Activated naive CD4-positive, alpha-beta T cell treated with anti-CD3 and anti-CD28 coated beads, Interleukin-2, amount 10 ng/mL, durations not matched to agents 5 hours and 36 hours (primary cell): ENCODE measurements around the gene SERINC5. TPM values are rescaled to one million over a fixed set of nuclear protein-coding genes. Genes with fewer than 3 reads are reported as not detected.

Experiments
- total RNA-seq, 2 experiments: library from RNA; stranded (reverse); gene quantifications; one replicate each; pipeline ENCODE4 v1.2.3, GENCODE V29; 2021

The SERINC5 gene
- total RNA-seq, result 100 to 1,000 TPM in 1 of 2 experiments, 10 to 100 TPM in 1; 99.3 to 107 TPM

DNA sequence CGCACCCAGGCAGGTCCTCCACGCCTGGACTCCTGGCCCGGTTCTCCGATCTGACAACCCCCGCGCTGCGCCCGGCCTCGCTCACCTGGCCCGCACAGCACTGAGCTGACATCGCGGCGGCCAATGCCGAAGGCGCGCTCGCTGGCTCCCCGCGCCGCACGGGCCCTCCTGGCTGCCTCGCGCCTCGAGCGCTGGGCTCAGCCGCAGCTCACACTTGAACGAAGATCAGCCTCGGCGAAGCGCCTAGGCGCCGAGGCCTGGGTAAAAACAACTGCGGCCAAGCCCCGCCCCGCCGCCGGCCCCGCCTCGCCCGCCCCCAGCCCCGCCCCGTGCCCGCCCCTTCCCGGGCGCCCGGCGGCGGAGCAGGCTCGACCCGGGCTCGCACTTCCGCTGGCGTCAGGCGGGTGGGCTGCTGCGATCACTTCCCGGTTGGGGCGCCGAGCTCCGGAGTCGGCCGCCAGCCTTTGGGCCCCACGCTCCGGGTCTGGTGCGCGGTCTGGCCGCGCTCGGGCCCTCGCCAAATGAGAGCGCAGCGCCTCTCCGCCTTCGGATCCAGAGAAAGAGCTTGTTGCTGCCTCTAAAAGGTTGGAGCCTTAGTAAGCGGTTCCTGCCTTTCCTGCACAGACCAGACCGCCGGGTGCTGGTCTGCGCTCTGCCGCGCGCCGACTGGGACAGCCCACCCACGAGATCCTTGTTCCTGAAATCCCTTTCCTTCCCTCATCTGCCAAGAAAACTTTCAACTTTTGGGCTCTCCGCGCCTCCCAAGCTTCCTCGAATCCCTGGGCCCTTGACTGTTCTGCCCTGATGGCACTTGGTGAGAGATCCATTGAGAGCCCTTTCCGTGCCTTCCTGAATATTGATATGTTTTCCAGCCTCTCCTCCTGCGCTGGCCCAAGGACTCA lies at the start of gene SERINC5:
Gene SERINC5 (minus strand): TSS at position 238 of the 902 bp plus-strand sequence. CDS start 126 bp downstream, at position 112.

Other genes with a start within 250 kb of the SERINC5 start
- gene THBS4, start 220.7 kb downstream of the SERINC5 start, total RNA-seq, result under 1 TPM; 0.25 to 0.26 TPM
- gene SPZ1, start 64.0 kb upstream of the SERINC5 start, total RNA-seq, result not detected
- 10 to 100 TPM in 1 of 2 experiments, 1 to 10 TPM in 1; 9.2 to 15.9 TPM for gene ZFYVE16, start 152.0 kb upstream of the SERINC5 start, total RNA-seq
- under 1 TPM in 1 of 2 experiments, not detected in 1; 0.23 TPM for gene FAM151B, start 232.1 kb upstream of the SERINC5 start, total RNA-seq